Spinal cord (tissue), 10 donors: ENCODE results near the gene LRRC8E. TPM values are rescaled to one million over a fixed set of nuclear protein-coding genes. Genes with fewer than 3 reads are reported as not detected.

Experiments
- DNase-seq, 6 donors: peaks; one replicate each; pipeline versions ENCODE4 v3.0.0 to v3.0.0-alpha.2; 2013 to 2015; ENCODE audit warnings: low spot score in 6 of 6, low read depth in 4 of 6
- H3K27ac ChIP-seq: one replicate; pipeline ENCODE4 v1.5.1; 2013; ENCODE audit warnings: low read depth, low read length, control low read depth
- H3K27me3 ChIP-seq: one replicate; pipeline ENCODE4 v1.6.1; 2013; ENCODE audit warnings: low read length; ENCODE audit not compliant: control insufficient read depth, insufficient read depth
- H3K36me3 ChIP-seq: one replicate; pipeline ENCODE4 v1.6.1; 2013; ENCODE audit warnings: low read length; ENCODE audit not compliant: control insufficient read depth, insufficient read depth
- H3K4me1 ChIP-seq: one replicate; pipeline ENCODE4 v1.6.1; 2013; ENCODE audit warnings: low read length; ENCODE audit not compliant: control insufficient read depth, insufficient read depth
- H3K4me3 ChIP-seq: one replicate; pipeline ENCODE4 v1.5.1; 2013; ENCODE audit warnings: low read depth, low read length, control low read depth
- H3K9me3 ChIP-seq: one replicate; pipeline ENCODE4 v1.6.1; 2013; ENCODE audit warnings: low read length; ENCODE audit not compliant: control insufficient read depth, insufficient read depth
- WGBS: methylation state at CpG from one replicate; pipeline ENCODE4 v1.1.5; 2013; ENCODE audit warnings: missing lambda C conversion rate; ENCODE audit not compliant: insufficient coverage; 5-methylcytosine and 5-hydroxymethylcytosine counted together
- long read RNA-seq, 4 donors: transcript quantifications; one replicate each; lab custom pipeline, GENCODE V29; 2026
- polyA plus RNA-seq, 2 donors: library from polyadenylated mRNA; unstranded; fragments of 120-200 nt; gene quantifications; one replicate each; pipeline ENCODE4 v1.2.1, GENCODE V29; 2013; ENCODE audit not compliant: insufficient read length in 2 of 2
- total RNA-seq, 2 donors: library from RNA; depleted of rRNA in 1 of 2; stranded (reverse); fragments of 120-200 nt in 1 of 2; fragments of >200 nt in 1 of 2; gene quantifications; one replicate each; pipeline versions ENCODE4 v1.2.3 to v1.2.4, GENCODE V29; 2013 to 2014
- donor health status: healthy.

Gene LRRC8E
- total RNA-seq, result under 1 TPM; 0.40 to 0.66 TPM
- under 1 TPM in 1 of 2 donors, not detected in 1; 0.77 TPM for polyA plus RNA-seq
- long read RNA-seq, donor 1, result 0 reads
- long read RNA-seq, donor 2, result 0 reads
- long read RNA-seq, donor 3, result 0 reads
- long read RNA-seq, donor 4, partial matches to known transcripts, result 0 of 3 reads
- long read RNA-seq, donor 4, other reads (novel, unspliced or antisense), result 0 of 3 reads

DNA sequence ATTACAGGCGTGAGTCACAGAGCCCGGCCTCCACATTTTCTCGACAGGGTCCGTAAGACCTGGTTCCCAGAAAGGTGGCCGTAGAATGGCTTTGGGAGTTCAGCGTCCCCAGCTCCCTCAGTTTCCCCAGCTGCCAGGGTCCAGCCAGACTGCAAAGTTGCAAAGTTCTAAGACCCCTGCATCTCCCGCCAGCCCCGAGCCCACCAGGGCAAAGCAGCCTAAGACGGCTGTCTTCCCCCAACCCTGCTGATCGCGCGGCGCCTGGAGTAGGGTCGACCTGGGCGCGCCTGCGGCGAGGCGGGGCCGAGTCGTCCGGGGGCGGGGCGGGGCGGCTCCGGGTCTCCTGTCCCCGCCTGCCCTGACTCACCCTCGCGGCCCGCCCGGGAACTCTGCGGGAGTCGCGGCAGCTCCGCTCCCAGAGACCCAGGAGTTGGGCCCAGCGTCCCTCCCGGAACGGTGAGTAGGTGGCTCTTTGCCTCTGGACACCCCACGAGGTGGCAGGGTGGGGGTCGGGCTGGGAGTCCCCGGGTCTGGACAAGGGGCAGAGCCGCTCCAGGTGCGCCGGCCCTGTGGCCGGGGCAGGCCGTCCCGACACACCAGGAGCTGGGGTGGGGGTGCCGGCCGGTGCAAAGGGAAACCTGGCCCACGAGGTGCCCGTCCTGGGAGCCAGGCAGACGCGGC, at the start of gene LRRC8E:
Gene LRRC8E, plus strand, starts transcription at position 366 of the 681 bp plus-strand sequence. CDS start 7,094 bp downstream, outside the sequence.
- WGBS, result 9% methylated on average over 53 of the region's 53 CpGs
- Histone ChIP-seq H3K27me3 (peaks cover 19% of the 10 kb centered on the region), H3K4me1 (peaks cover 4% of the 10 kb centered on the region), H3K9me3 (no peaks in the 10 kb centered on the region), H3K27ac (no peak within 1 kb of the TSS), H3K36me3 (no peaks in the 10 kb centered on the region), H3K4me3 (no peak within 1 kb of the TSS)
- DNase-seq, result no peak

DNA sequence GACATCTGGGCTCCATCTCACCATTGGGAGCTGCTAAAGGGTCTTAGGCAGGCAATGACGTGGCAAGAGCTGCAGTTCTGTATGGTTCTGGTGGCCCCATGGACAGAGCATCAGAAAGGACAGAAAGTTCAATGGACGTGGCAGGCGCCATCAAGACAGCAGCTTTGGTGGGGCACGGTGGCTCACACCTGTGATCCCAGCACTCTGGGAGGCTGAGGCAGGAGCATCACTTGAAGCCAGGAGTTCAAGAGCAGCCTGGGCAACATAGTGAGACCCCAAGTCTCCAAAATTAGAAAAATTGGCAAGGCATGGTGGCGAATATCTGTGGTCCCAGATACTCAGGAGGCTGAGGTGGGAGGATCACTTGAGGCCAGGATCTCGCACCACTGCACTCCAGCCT, 48.8 kb upstream of the LRRC8E start:
- H3K27me3 ChIP-seq, result no peaks in the 10 kb centered on the region
- H3K9me3 ChIP-seq, result no peaks in the 10 kb centered on the region
- H3K36me3 ChIP-seq, result peaks cover 7% of the 10 kb centered on the region
- DNase-seq, result no peak
- 92% methylated on average over 5 of the region's 6 CpGs for WGBS
- no peaks in the 10 kb centered on the region for H3K4me1 ChIP-seq
- H3K27ac ChIP-seq, result no peak overlapping the region
- no peak overlapping the region for H3K4me3 ChIP-seq

DNA sequence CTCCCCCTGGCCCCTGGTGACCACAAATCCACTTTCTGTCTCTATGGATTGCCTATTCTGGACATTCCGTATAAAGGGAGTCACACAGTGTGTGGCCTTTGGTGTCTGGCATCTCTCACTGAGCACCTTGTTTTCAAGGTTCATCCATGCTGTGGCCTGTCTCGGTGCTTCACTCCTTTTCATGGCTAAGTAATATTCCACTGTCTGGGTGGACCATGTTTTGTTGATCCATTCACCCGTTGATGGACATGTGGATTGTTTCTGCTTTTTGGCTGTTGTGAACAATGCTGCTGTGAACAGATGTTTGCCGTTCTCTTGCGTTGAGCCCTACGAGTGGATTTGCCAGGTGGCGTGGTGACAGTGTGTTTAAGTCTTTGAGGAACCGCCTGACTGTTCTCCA, 47.7 kb upstream of the LRRC8E start:
- no peak overlapping the region for H3K27ac ChIP-seq

DNA sequence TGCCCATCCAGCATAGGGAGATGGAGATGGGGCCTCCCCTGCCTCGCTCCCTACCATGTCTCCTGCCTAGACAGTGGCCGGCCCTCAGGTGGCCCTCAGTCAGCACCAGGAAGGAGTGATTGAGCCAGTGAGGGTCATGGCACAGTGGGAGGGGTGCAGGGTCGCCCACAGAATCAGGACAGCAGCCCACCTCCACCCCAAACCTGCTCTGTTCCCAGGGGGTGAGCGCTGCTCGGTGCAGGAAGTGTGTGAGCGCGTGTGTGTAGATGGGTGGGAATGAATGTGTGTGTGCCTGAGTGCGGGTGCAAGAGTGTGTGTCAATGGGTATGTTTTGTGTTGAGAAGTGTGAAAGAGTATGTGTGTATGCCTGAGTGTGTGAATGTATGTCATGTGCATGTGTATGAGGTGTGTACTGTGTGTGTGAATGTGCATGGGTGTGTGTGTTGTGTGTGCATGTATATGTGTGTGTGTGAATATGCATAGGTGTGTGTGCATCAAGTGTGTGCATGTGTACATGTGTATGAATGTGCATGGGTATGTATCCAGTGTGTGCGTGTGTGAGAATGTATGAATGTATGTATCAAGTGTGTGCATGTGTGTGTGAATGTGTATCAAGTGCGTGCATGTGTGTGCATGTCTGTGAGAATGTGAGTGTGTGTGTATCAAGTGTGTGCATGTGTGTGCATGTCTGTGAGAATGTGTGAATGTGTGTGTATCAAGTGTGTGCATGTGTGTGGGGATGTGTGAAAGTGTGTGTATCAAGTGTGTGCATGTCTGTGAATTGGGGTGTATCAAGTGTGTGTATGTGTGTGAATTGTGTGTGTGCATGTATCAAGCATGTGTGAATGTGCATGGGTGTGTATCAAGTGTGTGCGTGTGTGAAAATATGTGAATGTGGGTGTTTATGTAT, 46.3 kb upstream of the LRRC8E start:
- WGBS, result 94% methylated on average over 8 of the region's 11 CpGs
- Histone ChIP-seq H3K27me3 (no peaks in the 10 kb centered on the region), H3K36me3 (peaks cover 21% of the 10 kb centered on the region), H3K27ac (no peak overlapping the region), H3K4me3 (no peak overlapping the region), H3K4me1 (peaks cover 15% of the 10 kb centered on the region), H3K9me3 (no peaks in the 10 kb centered on the region)
- no peak for DNase-seq

More for the DNA sequence above, 47.7 kb upstream of the LRRC8E start:
- no peaks in the 10 kb centered on the region for H3K27me3 ChIP-seq
- H3K36me3 ChIP-seq, result peaks cover 11% of the 10 kb centered on the region
- 94% methylated on average over 8 of the region's 8 CpGs for WGBS
- peaks cover 6% of the 10 kb centered on the region for H3K4me1 ChIP-seq
- no peak overlapping the region for H3K4me3 ChIP-seq
- no peak for DNase-seq
- H3K9me3 ChIP-seq, result no peaks in the 10 kb centered on the region

DNA sequence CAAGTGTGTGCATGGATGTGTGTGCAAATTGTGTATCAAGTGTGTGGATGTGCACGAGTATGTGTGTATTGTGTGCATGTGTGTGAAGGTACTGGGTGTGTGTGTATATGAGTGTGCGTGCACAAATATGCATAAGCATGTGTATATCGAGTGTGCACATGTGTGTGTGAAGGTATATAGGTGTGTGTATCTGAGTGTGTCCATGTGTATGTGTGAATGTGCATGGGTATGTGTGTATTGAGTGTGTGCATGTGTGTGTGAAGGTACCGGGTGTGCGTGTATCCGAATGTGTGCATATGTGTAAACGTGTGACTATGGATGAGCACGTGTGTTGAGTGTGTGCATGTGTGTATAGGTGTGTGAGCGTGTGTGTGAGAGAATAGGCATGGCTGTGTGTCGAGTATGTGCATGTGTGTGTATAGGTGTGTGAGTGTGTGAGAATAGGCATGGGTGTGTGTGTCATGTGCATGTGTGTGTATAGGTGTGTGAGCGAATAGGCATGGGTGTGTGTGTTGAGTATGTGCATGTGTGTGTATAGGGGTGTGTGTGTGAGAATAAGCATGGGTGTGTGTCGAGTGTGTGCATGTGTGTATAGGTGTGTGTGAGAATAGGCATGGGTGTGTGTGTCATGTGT, 45.5 kb upstream of the LRRC8E start:
- no peaks in the 10 kb centered on the region for H3K27me3 ChIP-seq
- H3K36me3 ChIP-seq, result peaks cover 25% of the 10 kb centered on the region
- no peak for DNase-seq
- peaks cover 15% of the 10 kb centered on the region for H3K4me1 ChIP-seq
- no peak overlapping the region for H3K27ac ChIP-seq
- no peak overlapping the region for H3K4me3 ChIP-seq
- WGBS, result 96% methylated on average over 12 of the region's 12 CpGs
- no peaks in the 10 kb centered on the region for H3K9me3 ChIP-seq

DNA sequence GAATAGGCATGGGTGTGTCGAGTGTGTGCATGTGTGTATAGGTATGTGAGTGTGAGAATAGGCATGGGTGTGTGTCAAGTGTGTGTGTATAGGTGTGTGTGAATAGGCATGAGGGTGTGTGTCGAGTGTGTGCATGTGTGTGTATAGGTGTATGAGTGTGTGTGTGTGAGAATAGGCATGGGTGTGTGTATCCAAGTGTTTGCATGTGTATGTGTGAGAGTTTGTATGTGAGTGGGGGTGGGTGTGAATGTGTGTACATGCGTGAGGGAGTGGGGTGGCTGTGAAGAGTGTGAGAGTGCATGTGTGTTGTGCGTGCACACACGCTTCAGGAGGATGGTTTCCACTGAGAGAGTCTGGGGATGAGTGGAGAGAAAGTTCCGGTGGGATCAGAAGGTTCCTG, 44.8 kb upstream of the LRRC8E start:
- WGBS, result 90% methylated on average over 5 of the region's 6 CpGs

DNA sequence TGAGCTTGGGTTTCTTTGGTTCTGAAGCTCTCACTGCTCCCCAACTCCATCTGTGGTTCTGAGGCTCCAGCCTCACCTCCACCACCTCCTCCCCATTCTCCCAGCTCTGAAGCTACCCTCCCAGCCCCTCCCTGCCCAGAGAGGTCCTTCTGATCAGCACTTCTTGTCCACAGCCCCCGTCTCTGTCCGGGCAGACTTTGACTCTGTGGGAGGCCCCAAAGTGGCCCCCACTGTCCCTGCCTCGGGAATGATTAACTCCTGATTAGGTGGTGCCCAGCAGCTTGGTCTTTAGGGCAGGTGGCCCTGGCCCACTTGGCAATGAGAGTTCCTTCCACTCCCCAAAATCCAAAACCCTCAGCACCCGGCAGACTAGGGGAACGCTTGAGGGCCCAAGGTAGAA, 43.9 kb upstream of the LRRC8E start:
- H3K4me3 ChIP-seq, result no peak overlapping the region
- H3K36me3 ChIP-seq, result peaks cover 37% of the 10 kb centered on the region
- DNase-seq, result no peak
- H3K4me1 ChIP-seq, result peaks cover 17% of the 10 kb centered on the region
- no peaks in the 10 kb centered on the region for H3K27me3 ChIP-seq
- H3K27ac ChIP-seq, result no peak overlapping the region
- H3K9me3 ChIP-seq, result no peaks in the 10 kb centered on the region
- WGBS, result 64% methylated on average over 5 of the region's 5 CpGs

More for the DNA sequence above, 44.8 kb upstream of the LRRC8E start:
- H3K4me1 ChIP-seq, result peaks cover 15% of the 10 kb centered on the region
- H3K27ac ChIP-seq, result no peak overlapping the region
- H3K9me3 ChIP-seq, result no peaks in the 10 kb centered on the region
- no peaks in the 10 kb centered on the region for H3K27me3 ChIP-seq
- DNase-seq, result no peak
- no peak overlapping the region for H3K4me3 ChIP-seq
- H3K36me3 ChIP-seq, result peaks cover 28% of the 10 kb centered on the region

DNA sequence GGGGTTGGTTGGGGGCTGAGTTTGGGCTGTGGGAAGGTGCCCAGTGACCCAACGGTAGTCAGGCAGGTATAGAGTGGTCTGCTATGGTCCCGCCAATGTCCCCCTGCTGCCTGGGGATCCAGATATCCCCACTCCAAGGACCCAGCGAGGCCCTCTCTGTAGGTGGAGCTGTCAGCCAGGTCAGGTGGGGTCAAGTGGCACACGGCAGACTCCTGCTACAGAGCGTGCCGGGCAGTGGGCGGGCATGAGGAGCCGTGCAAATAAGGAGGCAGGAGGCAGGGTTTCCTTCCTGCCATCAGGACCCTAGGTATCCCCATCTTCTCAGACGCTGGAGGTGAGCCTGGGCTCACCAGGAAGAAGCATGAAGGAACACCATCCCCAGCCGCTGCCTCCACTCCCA, 43.4 kb upstream of the LRRC8E start:
- no peaks in the 10 kb centered on the region for H3K27me3 ChIP-seq
- H3K4me3 ChIP-seq, result no peak overlapping the region
- H3K27ac ChIP-seq, result no peak overlapping the region
- DNase-seq, result no peak
- WGBS, result 76% methylated on average over 10 of the region's 10 CpGs
- H3K4me1 ChIP-seq, result peaks cover 22% of the 10 kb centered on the region
- H3K36me3 ChIP-seq, result peaks cover 40% of the 10 kb centered on the region
- no peaks in the 10 kb centered on the region for H3K9me3 ChIP-seq

DNA sequence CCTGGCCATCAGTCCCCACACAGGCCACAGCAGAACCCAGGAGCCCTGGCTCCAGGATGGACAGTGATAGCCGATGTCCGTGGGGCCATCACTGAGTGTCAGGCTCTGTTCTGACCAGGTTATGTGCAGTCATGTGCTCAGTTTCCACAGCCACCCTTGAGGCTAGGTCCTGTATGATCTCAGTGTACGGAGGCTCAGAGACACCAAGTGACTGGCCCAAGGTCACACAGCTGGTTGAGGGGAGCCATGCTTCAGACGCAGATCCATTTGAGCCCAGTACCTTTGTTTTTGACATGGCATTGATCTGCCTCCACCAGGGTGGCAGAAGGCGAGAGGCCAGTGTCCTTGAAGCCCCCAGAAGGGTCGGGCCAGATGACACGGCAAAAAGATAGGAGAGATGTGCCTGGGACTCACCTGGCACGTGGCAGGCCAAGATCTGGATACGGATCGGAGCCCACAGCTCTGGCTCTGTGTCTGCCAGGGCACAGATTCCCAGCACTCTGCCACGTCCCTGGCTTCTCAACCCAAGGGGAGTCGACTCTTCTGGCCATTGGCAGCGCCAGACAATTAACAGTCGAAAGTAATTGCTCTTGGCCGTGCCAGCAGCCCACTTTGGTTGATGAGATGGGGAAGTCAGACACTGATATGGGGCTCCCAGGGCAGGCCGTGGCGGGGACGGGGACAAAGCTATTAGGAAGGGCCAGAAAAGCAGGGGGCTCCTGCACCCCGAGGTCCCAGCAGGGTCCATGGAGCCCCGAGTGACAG, 42.7 kb upstream of the LRRC8E start:
- WGBS, result 69% methylated on average over 20 of the region's 20 CpGs
- peak in 2 of 6 donors; percentile 32 to 38 for DNase-seq
- no peak overlapping the region for H3K4me3 ChIP-seq
- no peak overlapping the region for H3K27ac ChIP-seq
- H3K9me3 ChIP-seq, result no peaks in the 10 kb centered on the region
- H3K36me3 ChIP-seq, result peaks cover 46% of the 10 kb centered on the region
- peaks cover 28% of the 10 kb centered on the region for H3K4me1 ChIP-seq
- no peaks in the 10 kb centered on the region for H3K27me3 ChIP-seq
